OCI-LY7 (cell line): ENCODE data around the gene EPX. TPM values are rescaled to one million over a fixed set of nuclear protein-coding genes. Genes with fewer than 3 reads are reported as not detected.

Source experiments
- BruUV-seq: library from RNA; stranded (reverse); fragments of 400-500 nt; replicated peaks from 2 replicates; lab custom pipeline; 2021; lab: Mats Ljungman, UMichigan
- CTCF ChIA-PET: fragments of 300-600 bp; sonication (Branson Sonifier 250); formaldehyde crosslinking; loops from one replicate; lab custom pipeline; 2022; ENCODE audit warnings: antibody characterized with exemption; ENCODE audit not compliant: unreplicated experiment; lab: Charles Lee
- POLR2A ChIA-PET: fragments of 300-600 bp; sonication (Branson Sonifier 250); formaldehyde crosslinking; loops from one replicate; lab custom pipeline; 2022; ENCODE audit warnings: antibody characterized with exemption; lab: Charles Lee
- DNase-seq: peaks from one replicate; pipeline ENCODE4 v3.0.0-alpha.2; 2015; ENCODE audit warnings: low spot score
- H2AFZ ChIP-seq: fragments of 200-600 bp; sonication (generic), shearing (Covaris generic); 2 replicates; pipeline ENCODE4 v1.6.1; 2014; ENCODE audit warnings: mild to moderate bottlenecking, antibody characterized with exemption, low read length, moderate library complexity
- H3K27ac ChIP-seq: fragments of 200-600 bp; sonication (generic); 2 replicates; pipeline ENCODE4 v1.5.1; 2014; ENCODE audit warnings: mixed run types, low read depth, mild to moderate bottlenecking, moderate library complexity, low read length, inconsistent platforms; ENCODE audit not compliant: poor library complexity, severe bottlenecking
- H3K36me3 ChIP-seq: fragments of 200-600 bp; sonication (generic); 2 replicates; pipeline ENCODE4 v1.6.1; 2014; ENCODE audit warnings: mild to moderate bottlenecking, antibody characterized with exemption, low read length, moderate library complexity, mixed read lengths; ENCODE audit not compliant: insufficient read depth
- H3K4me1 ChIP-seq: fragments of 200-600 bp; sonication (generic); 2 replicates; pipeline ENCODE4 v1.5.1; 2014; ENCODE audit warnings: mild to moderate bottlenecking, low read length; ENCODE audit not compliant: insufficient read depth, poor library complexity, severe bottlenecking
- H3K4me2 ChIP-seq: fragments of 200-600 bp; sonication (generic); 2 replicates; pipeline ENCODE4 v1.6.1; 2014; ENCODE audit warnings: mild to moderate bottlenecking, low read length
- H3K4me3 ChIP-seq: fragments of 200-600 bp; sonication (generic); 2 replicates; pipeline ENCODE4 v1.5.1; 2014; ENCODE audit warnings: mild to moderate bottlenecking, low read depth, low read length; ENCODE audit not compliant: poor library complexity, severe bottlenecking
- H3K79me2 ChIP-seq: fragments of 200-600 bp; sonication (generic); 2 replicates; pipeline ENCODE4 v1.6.1; 2016; ENCODE audit warnings: low read depth, mild to moderate bottlenecking, low read length, moderate library complexity, mixed read lengths; ENCODE audit not compliant: insufficient read depth
- H3K9me2 ChIP-seq: fragments of 200-600 bp; sonication (generic); 2 replicates; pipeline ENCODE4 v1.6.1; 2016; ENCODE audit warnings: mild to moderate bottlenecking, low read length, mixed read lengths; ENCODE audit not compliant: insufficient read depth
- H3K9me3 ChIP-seq: fragments of 200-600 bp; sonication (generic); 2 replicates; pipeline ENCODE4 v1.6.1; 2014; ENCODE audit warnings: mild to moderate bottlenecking, mixed run types, low read length, mixed read lengths
- H4K20me1 ChIP-seq: fragments of 200-600 bp; sonication (generic); 2 replicates; pipeline ENCODE4 v1.6.1; 2014; ENCODE audit warnings: mild to moderate bottlenecking, antibody characterized with exemption, low read length, moderate library complexity, mixed read lengths; ENCODE audit not compliant: insufficient read depth
- EZH2phosphoT487 ChIP-seq: fragments of 200-600 bp; sonication (generic); IDR thresholded peaks from 2 replicates; pipeline ENCODE4 v1.6.1; 2018; ENCODE audit warnings: low read depth, borderline replicate concordance, mild to moderate bottlenecking, mixed run types, antibody characterized with exemption, low read length, moderate library complexity, mixed read lengths
- intact Hi-C: fragments of 100-400 bp; cut with micrococcal nuclease; formaldehyde crosslinking; loops from one replicate; pipeline ENCODE4 v1.10.0; 2022; ENCODE audit not compliant: unreplicated experiment
- total RNA-seq, 2 experiments: library from RNA; depleted of rRNA in 1 of 2; stranded (reverse); fragments of >200 nt in 1 of 2; shearing (Covaris generic) in 1 of 2; gene quantifications; 2 replicates each; pipeline ENCODE4 v1.2.3, GENCODE V29; 2014 to 2022
- TF ChIP-seq, protein P1 (sequence below): fragments of 200-600 bp; sonication (generic); conservative IDR thresholded peaks from 2 replicates; pipeline ENCODE4 v1.5.1; 2014; ENCODE audit warnings: mild to moderate bottlenecking, antibody characterized with exemption, low read length, moderate library complexity, mixed read lengths

The EPX gene
- total RNA-seq, 2 experiments from 2014 or later, result not detected

DNA sequence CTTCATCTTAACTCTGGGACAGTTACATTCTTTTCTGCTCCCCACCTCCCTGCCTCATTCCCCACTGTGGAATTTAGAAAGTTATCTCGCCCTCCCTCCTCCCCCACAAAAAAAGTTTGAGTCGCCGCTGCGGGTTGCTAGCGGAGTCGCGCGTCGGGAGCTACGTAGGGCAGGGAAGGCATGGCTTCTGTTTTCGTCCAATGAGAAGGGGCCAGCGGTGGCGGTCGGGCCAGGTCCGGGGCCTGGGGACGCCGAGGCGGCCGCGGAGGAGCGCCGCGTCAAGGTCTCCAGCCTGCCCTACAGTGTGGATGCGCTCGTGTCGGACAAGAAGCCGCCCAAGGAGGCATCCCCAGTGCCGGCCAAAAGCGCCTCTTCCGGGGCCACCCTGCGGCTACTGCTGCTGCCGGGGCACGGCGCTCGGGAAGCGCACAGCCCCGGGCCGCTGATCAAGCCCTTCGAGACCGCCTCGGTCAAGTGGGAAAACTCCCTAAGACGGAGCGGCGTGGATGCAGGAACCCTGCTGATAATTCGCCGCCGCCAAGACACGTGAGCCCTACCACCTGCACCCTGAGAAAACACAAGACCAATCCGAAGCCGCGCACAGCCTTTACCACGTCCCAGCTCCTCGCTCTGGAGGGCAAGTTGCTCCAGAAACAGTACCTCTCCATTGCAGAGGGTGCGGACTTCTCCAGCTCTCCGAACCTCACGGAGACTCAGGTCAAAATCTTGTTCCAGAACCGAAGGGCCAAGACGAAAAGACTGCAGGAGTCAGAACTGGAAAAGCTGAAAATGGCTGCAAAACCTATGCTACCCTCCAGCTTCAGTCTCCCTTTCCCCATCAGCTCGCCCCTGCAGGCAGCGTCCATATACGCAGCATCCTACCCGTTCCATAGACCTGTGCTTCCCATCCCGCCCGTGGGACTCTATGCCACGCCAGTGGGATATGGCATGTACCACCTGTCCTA is 35.4 kb upstream of the EPX start:
- H2AFZ ChIP-seq, result no peak overlapping the region
- H3K27ac ChIP-seq, result no peak overlapping the region
- no TSS peak for BruUV-seq
- no peaks in the 10 kb centered on the region for H3K36me3 ChIP-seq
- H3K4me2 ChIP-seq, result no peak overlapping the region
- no peaks in the 10 kb centered on the region for H3K79me2 ChIP-seq
- ChIA-PET CTCF (no interaction called here), POLR2A (no interaction called here)
- H3K9me2 ChIP-seq, result no peaks in the 10 kb centered on the region
- no peaks in the 10 kb centered on the region for H4K20me1 ChIP-seq
- no peak for DNase-seq
- intact Hi-C loops, result no loop called here
- H3K9me3 ChIP-seq, result no peaks in the 10 kb centered on the region
- no peaks in the 10 kb centered on the region for H3K4me1 ChIP-seq
- TF ChIP-seq EZH2phosphoT487, result no peak
- TF ChIP-seq, protein P1, sequence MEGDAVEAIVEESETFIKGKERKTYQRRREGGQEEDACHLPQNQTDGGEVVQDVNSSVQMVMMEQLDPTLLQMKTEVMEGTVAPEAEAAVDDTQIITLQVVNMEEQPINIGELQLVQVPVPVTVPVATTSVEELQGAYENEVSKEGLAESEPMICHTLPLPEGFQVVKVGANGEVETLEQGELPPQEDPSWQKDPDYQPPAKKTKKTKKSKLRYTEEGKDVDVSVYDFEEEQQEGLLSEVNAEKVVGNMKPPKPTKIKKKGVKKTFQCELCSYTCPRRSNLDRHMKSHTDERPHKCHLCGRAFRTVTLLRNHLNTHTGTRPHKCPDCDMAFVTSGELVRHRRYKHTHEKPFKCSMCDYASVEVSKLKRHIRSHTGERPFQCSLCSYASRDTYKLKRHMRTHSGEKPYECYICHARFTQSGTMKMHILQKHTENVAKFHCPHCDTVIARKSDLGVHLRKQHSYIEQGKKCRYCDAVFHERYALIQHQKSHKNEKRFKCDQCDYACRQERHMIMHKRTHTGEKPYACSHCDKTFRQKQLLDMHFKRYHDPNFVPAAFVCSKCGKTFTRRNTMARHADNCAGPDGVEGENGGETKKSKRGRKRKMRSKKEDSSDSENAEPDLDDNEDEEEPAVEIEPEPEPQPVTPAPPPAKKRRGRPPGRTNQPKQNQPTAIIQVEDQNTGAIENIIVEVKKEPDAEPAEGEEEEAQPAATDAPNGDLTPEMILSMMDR, result no peak
- H3K4me3 ChIP-seq, result no peak overlapping the region

DNA sequence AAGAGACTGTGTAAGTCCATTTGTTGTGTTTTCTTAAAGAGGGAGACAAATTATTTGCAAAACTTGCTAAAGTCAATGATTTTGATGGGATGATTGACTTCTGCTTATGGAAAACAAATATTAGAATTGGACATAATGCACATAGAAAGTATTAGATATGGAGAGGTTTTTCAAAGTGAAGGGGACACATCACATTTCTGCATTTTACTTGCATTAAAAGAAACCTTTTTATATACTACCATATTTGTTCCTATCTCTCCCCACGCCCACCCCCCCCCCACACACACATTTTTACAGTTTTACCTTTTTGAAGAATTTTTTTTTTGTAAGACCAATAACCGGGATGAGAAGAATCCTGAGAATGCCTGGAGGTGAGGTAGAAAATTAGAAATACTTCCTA is 34.3 kb upstream of the EPX start:
- no peaks in the 10 kb centered on the region for H3K79me2 ChIP-seq
- no peak overlapping the region for H3K4me3 ChIP-seq
- no peak overlapping the region for H2AFZ ChIP-seq
- intact Hi-C loops, result no loop called here
- DNase-seq, result no peak
- TF ChIP-seq, protein P1, result no peak
- no peak for TF ChIP-seq EZH2phosphoT487
- no peaks in the 10 kb centered on the region for H3K9me3 ChIP-seq
- H3K36me3 ChIP-seq, result no peaks in the 10 kb centered on the region
- H3K4me1 ChIP-seq, result no peaks in the 10 kb centered on the region
- BruUV-seq, result no TSS peak
- CTCF ChIA-PET, result no interaction called here
- H3K9me2 ChIP-seq, result no peaks in the 10 kb centered on the region
- POLR2A ChIA-PET, result interaction anchor here (0.7 kb wide), 1 partner anchor 61 kb away, joined by 3 read pairs; no protein-coding TSS in a partner anchor
- no peaks in the 10 kb centered on the region for H4K20me1 ChIP-seq
- H3K27ac ChIP-seq, result no peak overlapping the region
- no peak overlapping the region for H3K4me2 ChIP-seq

DNA sequence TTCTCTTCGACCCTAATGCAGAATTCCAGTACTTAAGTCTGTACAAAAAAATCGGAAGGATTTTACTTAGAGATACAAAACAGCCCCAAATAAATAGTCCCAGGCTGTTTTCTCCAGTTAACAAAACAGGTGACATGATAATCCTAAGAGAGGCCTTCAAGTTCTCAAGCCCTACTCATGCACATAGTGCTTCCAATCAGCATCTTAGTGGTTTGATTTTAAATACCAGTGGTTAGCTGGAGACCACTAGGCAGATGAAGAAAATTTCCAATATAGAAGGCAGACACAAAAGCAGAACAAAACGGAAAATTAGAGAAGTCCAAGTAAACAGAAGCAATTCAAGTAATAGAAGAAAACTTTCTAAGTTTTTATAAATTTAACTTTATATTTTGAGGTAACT is 31.0 kb upstream of the EPX start:
- no peaks in the 10 kb centered on the region for H3K9me3 ChIP-seq
- H4K20me1 ChIP-seq, result no peaks in the 10 kb centered on the region
- POLR2A ChIA-PET, result no interaction called here
- CTCF ChIA-PET, result no interaction called here
- no peaks in the 10 kb centered on the region for H3K9me2 ChIP-seq
- no peaks in the 10 kb centered on the region for H3K4me1 ChIP-seq
- H3K36me3 ChIP-seq, result no peaks in the 10 kb centered on the region
- no peak overlapping the region for H3K27ac ChIP-seq
- no peak for DNase-seq
- TF ChIP-seq, protein P1, result no peak
- TF ChIP-seq EZH2phosphoT487, result no peak
- no peak overlapping the region for H2AFZ ChIP-seq
- no peak overlapping the region for H3K4me3 ChIP-seq
- intact Hi-C loops, result no loop called here
- H3K4me2 ChIP-seq, result no peak overlapping the region
- BruUV-seq, result no TSS peak
- H3K79me2 ChIP-seq, result no peaks in the 10 kb centered on the region
